ENCODE measurements around the gene MEGF11.

DNA sequence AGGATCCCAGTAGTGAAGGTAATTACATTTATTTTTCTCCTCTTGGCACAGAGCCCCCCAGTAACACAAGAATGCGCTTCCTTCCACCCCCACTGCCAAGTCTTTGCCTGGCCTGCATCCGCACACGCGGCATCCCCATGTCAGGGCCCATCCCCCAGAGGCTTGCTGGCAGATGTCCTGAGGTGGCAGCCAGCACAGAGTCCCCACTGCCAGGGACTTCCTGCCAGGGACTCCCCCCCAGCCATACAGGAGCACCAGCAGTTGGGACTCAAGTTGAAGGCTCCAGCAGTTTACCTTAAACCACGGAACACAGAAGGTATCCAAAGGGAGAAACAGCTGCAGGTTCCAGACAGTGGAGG lies 41.0 kb downstream of the MEGF11 start:
- TF ChIP-seq ZNF274 (IDR thresholded peaks at IDR 0.05; ENCODE audit: low read depth, low read length) (no peak), SUZ12 (IDR thresholded peaks at IDR 0.05; ENCODE audit: extremely low read depth, insufficient read depth, insufficient read length) (no peak)
